GM19328 (cell line): ENCODE measurements around the gene GPR32.
"Not testable (repeated sequence)": the region's sequence is repeated elsewhere in the genome, so short reads cannot be mapped to it uniquely, and the experiment has no call there.

Experiments used
- ATAC-seq: cut with Tn5 transposase; IDR thresholded peaks from one replicate; pipeline ENCODE4 v1.9.1; 2021; ENCODE audit warnings: mild to moderate bottlenecking, moderate library complexity; ENCODE audit not compliant: unreplicated experiment

GPR32 gene

DNA sequence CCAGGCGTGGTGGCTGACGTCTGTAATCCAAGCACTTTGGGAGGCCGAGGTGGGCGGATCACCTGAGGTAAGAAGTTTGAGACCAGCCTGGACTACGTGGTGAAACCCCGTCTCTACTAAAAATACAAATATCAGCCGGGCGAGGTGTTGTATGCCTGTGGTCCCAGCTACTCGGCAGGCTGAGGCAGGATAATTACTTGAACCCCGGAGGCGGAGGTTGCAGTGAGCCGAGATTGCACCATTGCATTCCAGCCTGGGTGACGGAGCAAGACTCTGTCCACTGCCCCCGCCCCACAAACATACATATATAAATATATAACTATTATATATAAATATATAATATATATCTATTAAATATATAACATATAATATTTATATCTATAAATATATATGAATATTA, 23.1 kb upstream of the GPR32 start:
- ATAC-seq = not testable (repeated sequence)

DNA sequence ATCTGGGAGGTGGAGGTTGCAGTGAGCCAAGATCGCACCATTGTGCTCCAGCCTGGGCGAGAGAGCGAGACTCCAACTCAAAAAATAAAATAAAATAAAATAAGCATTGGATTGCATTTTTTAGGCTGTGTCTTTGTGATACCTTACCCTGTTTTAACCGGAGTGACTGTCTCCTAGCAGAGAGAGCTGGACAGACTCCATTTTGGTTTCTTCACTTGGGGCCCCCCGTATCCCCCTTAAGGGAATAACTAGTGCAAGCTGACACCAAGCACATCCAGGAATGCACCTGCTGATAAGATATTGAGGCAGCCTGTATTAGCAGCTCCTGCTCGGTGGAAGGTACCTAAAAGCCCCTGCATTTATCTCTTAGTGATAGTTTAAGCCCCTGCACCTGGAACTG, 20.8 kb upstream of the GPR32 start:
- no peak for ATAC-seq

DNA sequence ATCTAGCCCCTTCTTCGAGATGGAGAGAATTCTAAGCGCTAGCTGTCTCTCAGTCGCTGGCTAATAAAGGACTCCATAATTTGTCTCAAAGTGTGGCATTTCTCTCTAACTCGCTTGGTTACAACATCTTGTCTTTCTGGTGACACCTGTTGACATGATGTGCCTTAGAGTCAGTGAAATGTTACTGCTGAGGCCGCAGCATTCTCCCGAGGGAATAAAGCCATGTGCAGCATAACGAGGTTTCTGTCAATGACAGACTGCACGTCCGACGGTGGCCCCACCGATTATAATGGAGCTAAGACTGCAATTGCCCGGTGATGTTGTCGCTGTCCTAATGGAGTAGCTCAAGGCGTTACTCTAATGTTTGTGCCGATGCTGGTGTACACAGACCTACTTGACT, 20.3 kb upstream of the GPR32 start:
- ATAC-seq = no peak

DNA sequence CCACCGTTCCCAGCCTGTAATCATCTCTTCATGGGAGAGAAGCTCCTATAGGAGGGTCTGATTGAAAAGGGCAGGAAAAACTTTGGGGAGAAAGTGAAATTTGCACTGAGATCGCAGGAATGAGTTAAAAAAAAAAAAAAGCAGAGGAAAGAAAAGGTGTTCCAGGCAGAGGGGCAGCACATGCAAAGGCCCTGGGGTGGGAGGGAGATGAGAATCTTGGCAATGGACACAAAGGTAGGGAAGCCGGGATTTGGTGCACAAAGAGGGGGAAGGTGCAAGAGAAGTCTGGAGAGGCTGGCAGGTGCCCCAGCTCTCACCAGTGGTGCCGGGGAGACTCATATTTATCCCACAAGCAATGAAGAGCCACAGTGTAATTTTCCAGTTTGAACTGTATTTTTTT, 16.4 kb upstream of the GPR32 start:
- no peak for ATAC-seq

DNA sequence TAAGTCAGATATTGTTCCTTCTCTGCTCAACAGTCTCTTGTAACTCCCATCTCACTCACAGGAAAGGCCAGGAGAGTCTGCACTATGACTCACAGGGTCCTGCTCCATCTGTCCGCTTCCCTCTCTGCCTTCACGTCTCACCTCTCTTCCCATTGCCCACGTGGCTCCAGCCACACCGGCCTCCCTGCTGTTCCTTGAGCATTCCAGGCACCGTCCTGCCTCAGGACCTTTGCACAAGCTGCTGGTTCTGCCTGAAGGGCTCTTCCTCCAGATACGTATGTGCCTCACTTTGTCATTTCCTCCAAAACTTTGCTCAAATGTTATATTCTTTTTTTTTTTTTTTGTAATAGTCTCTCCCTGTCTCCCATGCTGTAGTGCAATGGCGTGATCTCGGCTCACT, 14.0 kb upstream of the GPR32 start:
- not testable (repeated sequence) for ATAC-seq

DNA sequence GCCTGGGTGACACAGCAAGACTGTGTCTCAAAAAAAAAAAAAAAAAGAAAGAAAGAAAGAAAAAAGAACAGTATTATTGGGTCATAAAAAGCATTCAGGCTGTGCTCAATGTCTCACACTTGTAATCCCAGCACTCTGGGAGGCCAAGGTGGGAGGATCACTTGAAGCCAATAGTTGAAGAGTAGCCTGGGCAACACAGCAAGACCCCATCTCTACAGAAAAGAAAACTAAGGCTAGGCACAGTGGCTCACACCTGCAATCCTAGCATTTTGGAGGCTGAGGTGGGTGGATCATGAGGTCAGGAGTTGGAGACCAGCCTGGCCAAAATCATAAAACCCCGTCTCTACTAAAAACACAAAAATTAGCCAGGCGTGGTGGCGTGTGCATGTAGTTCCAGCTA, 12.6 kb upstream of the GPR32 start:
- not testable (repeated sequence) for ATAC-seq

DNA sequence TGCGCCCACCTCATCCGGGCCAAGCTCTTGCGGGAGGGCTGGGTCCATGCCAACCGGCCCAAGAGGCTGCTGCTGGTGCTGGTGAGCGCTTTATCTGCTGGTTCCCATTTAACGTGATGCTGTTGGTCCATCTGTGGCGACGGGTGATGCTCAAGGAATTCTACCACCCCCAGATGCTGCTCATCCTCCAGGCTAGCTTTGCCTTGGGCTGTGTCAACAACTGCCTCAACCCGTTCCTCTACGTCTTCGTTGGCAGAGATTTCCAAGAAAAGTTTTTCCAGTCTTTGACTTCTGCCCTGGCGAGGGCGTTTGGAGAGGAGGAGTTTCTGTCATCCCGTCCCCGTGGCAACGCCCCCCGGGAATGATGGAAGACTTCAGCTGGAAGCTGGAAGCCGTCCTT, 11.2 kb upstream of the GPR32 start:
- ATAC-seq = not testable (repeated sequence)

DNA sequence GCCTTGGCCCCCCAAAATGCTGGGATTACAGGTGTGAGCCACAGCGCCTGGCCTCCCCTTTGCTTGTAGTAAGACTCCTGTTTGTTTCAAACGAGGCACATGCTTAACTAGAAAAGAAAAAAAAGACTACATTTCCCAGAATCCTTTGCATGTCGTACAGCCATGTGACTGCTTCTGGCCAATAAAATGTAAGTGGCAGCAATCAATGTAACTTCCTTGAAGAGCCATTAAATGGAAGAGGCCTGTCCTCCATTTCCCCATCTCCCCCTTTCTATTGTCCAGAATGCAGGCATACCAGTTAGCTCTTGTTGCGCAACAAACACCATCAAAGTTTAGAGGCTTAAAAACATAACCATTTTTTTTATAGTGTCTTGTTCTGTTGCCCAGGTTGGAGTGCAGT, 10.4 kb upstream of the GPR32 start:
- no peak for ATAC-seq

DNA sequence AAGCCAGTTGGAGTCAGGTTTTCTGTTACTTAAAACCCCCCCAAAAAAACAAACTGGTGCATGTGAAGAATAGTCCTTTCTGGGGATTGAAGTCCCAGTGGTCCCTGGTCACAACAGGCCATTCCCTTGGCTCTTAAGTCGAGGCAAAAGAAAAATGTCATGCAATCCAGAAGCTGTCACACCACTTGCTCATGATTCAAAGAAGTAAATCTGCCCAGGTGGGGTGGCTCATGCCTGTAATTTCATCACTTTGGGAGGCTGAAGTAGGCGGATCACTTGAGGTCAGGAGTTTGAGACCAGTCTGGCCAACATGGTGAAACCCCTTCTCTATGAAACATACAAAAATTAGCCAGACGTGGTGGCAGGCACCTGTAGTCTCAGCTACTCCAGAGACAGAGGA, 8.8 kb upstream of the GPR32 start:
- ATAC-seq = not testable (repeated sequence)

DNA sequence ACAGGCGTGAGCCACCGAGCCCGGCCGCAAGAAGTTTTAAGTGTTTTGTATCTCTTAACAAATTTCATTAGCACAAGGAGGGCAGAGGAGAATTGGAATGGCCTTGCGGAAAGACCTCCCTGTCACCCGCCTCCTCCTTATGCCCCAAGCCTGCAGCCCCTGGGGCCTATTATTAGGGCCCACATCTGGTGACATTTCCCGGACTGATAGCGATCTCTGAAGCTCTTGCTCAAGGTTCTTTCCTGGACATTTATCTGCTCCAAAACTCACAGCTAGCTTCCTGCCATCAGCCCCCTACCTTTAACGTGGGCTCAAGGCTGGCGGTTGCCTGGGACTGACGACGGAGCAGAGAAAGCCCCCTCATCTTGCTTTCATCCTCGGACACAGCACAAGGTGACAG, 6.7 kb upstream of the GPR32 start:
- ATAC-seq = not testable (repeated sequence)

DNA sequence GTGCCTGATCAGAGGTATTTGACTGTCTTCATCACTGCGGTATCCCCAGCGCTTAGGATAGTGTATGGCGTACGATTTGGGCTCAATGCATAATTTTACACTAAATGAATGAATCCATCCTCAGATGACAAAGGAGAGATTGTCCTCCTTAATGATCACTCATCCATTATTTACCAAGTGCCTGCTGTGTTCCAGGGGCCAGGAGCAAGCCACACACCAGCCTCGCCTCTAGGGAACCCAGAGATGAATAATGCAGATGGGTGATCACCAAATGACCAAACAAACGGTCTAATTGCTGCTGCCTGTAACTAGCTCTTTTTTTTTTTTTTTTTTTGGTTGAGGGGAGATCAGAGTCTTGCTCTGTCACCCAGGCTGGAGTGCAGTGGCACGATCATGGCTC, 5.9 kb upstream of the GPR32 start:
- ATAC-seq = no peak

DNA sequence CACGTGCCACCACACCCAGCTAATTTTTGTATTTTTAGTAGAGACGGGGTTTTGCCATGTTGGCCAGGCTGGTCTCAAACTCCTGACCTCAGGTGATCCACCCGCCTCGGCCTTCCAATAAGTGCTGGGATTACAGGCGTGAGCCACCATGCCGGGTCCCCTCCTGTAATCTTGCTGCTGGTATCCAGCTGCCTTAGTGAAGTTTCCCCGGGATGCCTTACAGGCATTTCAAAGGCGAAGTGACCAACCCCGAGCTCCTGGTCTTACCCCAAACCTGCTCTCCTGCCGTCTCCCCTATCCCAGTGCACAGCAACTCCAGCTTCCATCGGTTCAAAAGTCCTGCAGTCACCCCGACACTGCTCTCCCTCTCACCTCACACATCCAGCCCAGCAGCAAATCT, 3.5 kb upstream of the GPR32 start:
- ATAC-seq = not testable (repeated sequence)

DNA sequence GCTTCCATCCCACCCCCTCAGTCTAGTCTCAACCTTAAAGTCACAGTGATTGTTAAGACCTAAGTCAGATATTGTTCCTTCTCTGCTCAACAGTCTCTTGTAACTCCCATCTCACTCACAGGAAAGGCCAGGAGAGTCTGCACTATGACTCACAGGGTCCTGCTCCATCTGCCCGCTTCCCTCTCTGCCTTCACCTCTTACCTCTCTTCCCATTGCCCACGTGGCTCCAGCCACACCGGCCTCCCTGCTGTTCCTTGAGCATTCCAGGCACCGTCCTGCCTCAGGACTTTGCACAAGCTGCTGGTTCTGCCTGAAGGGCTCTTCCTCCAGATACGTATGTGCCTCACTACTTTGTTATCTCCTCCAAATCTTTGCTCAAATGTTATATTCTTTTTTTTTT, 3.0 kb upstream of the GPR32 start:
- ATAC-seq = not testable (repeated sequence)

DNA sequence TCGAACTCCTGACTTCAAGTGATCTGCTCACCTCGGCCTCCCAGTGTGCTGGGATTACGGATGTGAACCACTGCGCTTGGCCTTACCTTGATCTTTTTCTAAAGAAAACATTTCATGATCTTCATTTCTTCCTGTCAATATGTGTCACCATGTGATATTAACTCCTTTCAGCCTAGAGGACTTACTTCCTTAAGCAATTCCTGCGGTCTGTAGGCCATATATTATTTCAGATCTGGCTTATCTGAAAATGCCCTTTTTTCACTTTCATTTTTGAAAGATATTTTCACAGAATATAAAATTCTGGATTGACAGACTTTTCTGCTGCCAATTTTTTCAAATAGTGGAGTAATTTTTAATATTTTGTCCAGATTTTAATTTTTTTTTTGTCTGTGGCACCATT, 2.0 kb upstream of the GPR32 start:
- ATAC-seq = no peak

DNA sequence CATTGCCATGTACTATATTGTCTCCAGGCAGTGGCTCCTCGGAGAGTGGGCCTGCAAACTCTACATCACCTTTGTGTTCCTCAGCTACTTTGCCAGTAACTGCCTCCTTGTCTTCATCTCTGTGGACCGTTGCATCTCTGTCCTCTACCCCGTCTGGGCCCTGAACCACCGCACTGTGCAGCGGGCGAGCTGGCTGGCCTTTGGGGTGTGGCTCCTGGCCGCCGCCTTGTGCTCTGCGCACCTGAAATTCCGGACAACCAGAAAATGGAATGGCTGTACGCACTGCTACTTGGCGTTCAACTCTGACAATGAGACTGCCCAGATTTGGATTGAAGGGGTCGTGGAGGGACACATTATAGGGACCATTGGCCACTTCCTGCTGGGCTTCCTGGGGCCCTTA, 624 bp downstream of the GPR32 start:
- no peak for ATAC-seq

DNA sequence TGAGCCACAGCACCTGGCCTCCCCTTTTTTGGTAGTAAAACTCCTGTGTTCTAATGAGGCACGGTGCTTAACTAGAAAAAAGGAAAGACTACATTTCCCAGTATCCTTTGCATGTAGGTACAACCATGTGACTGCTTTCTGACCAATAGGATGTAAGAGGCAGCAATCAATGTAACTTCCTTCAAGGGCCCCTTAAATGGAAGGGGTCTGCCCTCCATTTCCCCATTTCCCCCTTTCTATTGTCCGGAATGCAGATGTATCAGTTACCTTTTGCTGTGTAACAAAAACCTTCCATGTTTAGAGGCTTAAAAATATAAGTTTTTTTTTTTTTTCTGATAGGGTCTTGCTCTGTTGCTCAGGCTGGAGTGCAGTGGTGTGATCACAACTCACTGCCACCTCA, 2.2 kb downstream of the GPR32 start:
- ATAC-seq = no peak

DNA sequence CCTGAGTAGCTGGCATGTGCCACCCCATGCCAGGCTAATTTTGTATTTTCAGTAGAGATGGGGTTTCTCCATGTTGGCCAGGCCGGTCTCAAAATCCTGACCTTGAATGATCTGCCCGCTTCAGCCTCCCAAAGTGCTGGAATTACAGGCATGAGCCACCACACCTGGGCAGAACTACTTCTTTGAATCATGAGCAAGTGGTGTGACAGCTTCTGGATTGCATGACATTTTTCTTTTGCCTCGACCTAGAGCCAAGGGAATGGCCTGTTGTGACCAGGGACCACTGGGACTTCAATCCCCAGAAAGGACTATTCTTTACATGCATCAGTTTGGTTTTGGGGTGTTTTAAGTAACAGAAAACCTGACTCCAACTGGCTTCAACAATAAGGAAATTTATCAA, 2.6 kb downstream of the GPR32 start:
- ATAC-seq = not testable (repeated sequence)

DNA sequence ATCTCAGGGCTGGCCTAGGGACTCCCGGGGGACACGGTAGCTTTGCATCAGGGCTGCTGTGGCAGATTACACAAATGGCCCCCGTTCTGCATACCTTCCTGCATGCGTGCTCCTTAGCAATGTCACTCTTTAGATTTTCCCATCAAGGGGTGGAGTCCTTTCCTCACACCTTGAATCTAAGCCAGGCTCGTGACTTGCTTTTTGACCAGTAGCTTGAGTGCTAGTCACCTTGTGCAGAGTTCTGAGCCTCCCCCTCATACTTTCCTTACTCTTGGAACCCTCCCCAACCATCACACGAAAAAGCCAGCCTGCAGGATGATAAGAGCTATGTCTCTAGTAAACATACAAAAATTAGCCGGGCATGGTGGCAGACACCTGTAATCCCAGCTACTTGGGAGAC, 3.2 kb downstream of the GPR32 start:
- ATAC-seq = not testable (repeated sequence)

DNA sequence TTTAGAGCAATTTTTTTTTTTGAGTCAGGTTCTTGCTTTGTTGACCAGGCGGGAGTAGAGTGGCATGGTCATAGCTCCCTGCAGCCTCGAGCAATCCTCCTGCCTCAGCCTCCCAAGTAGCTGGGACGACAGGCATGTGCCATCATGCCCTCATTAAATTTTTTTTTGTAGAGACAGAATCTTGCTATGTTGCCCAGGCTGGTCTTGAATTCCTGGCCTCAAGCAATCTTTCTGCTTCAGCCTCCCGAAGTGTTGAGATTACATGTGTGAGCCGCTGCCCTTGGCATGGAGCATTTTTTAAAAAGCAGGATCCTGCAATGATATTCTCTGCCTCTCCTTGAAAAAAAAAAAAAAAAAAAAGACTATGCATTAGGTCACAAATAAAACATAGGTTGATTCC, 5.9 kb downstream of the GPR32 start:
- no peak for ATAC-seq

DNA sequence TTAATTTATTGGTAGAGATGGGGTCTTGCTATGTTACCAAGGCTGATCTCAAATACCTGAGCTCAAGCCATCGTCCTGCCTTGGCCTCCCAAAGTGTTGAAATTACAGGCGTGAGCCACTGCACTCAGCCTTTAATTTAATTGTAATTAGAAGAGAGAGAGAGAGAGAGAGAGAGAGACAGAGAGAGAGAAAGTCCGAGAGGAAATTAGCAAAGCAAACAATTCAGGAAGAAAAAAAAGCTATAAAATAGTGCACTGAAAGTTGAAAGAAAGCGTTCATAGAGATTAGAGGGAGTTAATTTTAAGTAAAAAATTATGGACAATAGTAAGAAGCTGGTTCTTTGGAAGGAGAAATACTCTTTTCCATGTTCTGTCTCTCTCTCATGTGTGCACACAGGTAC, 7.0 kb downstream of the GPR32 start:
- ATAC-seq = no peak

DNA sequence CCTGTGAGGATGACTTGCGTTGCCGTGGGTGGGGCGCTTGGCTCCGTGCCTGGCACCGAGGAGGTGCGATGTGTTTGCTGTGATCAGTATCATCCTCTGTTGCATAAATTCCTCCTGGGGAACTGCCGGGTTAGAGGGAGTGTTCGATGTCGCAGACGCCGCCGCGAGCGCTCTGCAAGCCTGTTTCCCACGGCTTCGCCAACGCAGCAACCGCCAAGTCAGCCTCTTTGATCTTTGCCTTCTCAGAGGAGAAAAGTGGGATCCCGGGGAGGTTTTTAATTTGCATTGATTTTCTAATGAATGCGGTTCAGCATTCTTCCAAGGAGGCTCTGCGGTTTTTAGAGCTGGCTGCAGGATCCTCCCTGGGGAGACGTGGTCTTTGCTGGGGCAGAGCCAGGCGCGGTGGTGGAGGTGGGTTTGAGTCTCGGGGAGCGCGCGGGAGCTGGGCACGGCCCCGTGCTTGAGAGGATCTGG, 7.6 kb downstream of the GPR32 start:
- ATAC-seq = no peak

DNA sequence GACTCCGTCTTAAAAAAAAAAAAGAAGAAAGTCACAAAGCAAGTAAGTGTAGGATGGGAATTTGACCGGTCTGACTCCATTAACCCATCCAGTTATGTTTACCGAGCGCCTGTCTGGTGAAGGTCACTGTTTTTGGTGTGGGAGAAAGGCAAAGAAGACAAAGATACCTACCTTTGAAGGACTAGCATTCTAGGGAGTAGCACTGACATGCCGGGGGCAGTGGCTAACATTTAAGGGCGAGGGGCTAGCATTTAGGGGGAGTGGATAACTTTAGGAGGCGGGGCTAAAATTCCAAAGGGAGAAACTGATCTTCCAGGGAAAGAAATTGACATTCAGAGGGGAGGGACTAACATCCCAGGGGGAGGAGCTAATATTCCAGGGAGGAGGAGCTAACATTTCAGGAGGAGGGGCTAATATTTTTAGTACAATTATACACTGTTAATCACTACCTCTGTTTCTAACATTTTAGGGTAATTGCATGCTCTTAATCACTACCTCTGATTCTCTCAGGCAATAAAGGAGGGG, 8.7 kb downstream of the GPR32 start:
- no peak for ATAC-seq
